ENCODE measurements around the gene PDE11A. TPM values are rescaled to one million over a fixed set of nuclear protein-coding genes. Genes with fewer than 3 reads are reported as not detected.

PDE11A gene
- total RNA-seq, 6 experiments from 2014 or later: 1.2 to 3.1 (median 1.4) TPM

- Mint-ChIP-seq H3K27ac (no peak overlapping the region), H3K4me1 (ENCODE audit: low read depth) (peaks cover 9% of the 10 kb centered on the region; the same call in 1 of the 2 replicates), H3K9me3 (no peaks in the 10 kb centered on the region), H3K4me3 (no peak overlapping the region), H3K36me3 (ENCODE audit: low read depth) (no peaks in the 10 kb centered on the region), H3K27me3 (ENCODE audit: insufficient read depth) (peaks cover 4% of the 10 kb centered on the region; the same call in 1 of the 2 replicates)
- TF ChIP-seq CTCF (IDR thresholded peaks at IDR 0.05): no peak
- no peak for DNase-seq
These were observed 155.4 kb downstream of the PDE11A start for GRCh38 chr2:177917169-177917568.

GRCh38 chr2:177916342-177916741 is 156.2 kb downstream of the PDE11A start:
- H3K36me3 Mint-ChIP-seq (ENCODE audit: low read depth): no peaks in the 10 kb centered on the region
- no peak overlapping the region for H3K27ac Mint-ChIP-seq
- no peaks in the 10 kb centered on the region for H3K9me3 Mint-ChIP-seq

GRCh38 chr2:177914247-177914646 is 158.3 kb downstream of the PDE11A start:
- H3K4me1 Mint-ChIP-seq (ENCODE audit: low read depth): peaks cover 9% of the 10 kb centered on the region; the same call in 1 of the 2 replicates
- H3K27me3 Mint-ChIP-seq (ENCODE audit: insufficient read depth): peaks cover 4% of the 10 kb centered on the region; the same call in 1 of the 2 replicates
- no peak overlapping the region for H3K4me3 Mint-ChIP-seq
- TF ChIP-seq CTCF (IDR thresholded peaks at IDR 0.05): no peak
- H3K9me3 Mint-ChIP-seq: no peaks in the 10 kb centered on the region
- no peak for DNase-seq
- H3K27ac Mint-ChIP-seq: no peak overlapping the region
- H3K36me3 Mint-ChIP-seq (ENCODE audit: low read depth): no peaks in the 10 kb centered on the region

More at GRCh38 chr2:177916342-177916741, 156.2 kb downstream of the PDE11A start:
- TF ChIP-seq CTCF (IDR thresholded peaks at IDR 0.05): no peak
- no peak overlapping the region for H3K4me3 Mint-ChIP-seq
- DNase-seq: no peak
- peaks cover 4% of the 10 kb centered on the region; the same call in 1 of the 2 replicates for H3K27me3 Mint-ChIP-seq (ENCODE audit: insufficient read depth)
- H3K4me1 Mint-ChIP-seq (ENCODE audit: low read depth): peaks cover under 1% of the 10 kb centered on the region; the same call in 1 of the 2 replicates

GRCh38 chr2:177909962-177910361 is 162.6 kb downstream of the PDE11A start:
- H3K4me1 Mint-ChIP-seq (ENCODE audit: low read depth): peaks cover 15% of the 10 kb centered on the region; the same call in 1 of the 2 replicates
- H3K9me3 Mint-ChIP-seq: no peaks in the 10 kb centered on the region
- H3K27me3 Mint-ChIP-seq (ENCODE audit: insufficient read depth): no peaks in the 10 kb centered on the region
- no peak overlapping the region for H3K27ac Mint-ChIP-seq
- H3K36me3 Mint-ChIP-seq (ENCODE audit: low read depth): no peaks in the 10 kb centered on the region
- DNase-seq: no peak
- no peak overlapping the region for H3K4me3 Mint-ChIP-seq
- TF ChIP-seq CTCF (IDR thresholded peaks at IDR 0.05): no peak

- no peak for DNase-seq
- Mint-ChIP-seq H3K4me1 (ENCODE audit: low read depth) (peaks cover 15% of the 10 kb centered on the region; the same call in 1 of the 2 replicates), H3K27me3 (ENCODE audit: insufficient read depth) (no peaks in the 10 kb centered on the region), H3K9me3 (no peaks in the 10 kb centered on the region), H3K4me3 (no peak overlapping the region), H3K36me3 (ENCODE audit: low read depth) (no peaks in the 10 kb centered on the region), H3K27ac (no peak overlapping the region)
- no peak for TF ChIP-seq CTCF (IDR thresholded peaks at IDR 0.05)
These were observed 163.8 kb downstream of the PDE11A start for GRCh38 chr2:177908824-177909223.

Data from HFFc6 (cell line).